ENCODE results near the gene PHPT1. TPM values are rescaled to one million over a fixed set of nuclear protein-coding genes. Genes with fewer than 3 reads are reported as not detected.

PHPT1 gene
- total and polyA plus RNA-seq, 2 of the 13 experiments (the other 11 are each of a cell fraction or from before 2014, with no cell fraction given): 189 to 192 TPM

GRCh38 chr9:136867480-136867879, 18.3 kb downstream of the PHPT1 start (continued):
- TF ChIP-seq SKIL (CRISPR knock-in tag; IDR thresholded peaks at IDR 0.05; ENCODE audit: borderline replicate concordance) (no peak), ZNF460 (CRISPR knock-in tag; IDR thresholded peaks at IDR 0.05; ENCODE audit: borderline replicate concordance) (no peak), ZNF3 (CRISPR knock-in tag; IDR thresholded peaks at IDR 0.05) (no peak), ZSCAN20 (CRISPR knock-in tag; IDR thresholded peaks at IDR 0.05; ENCODE audit: borderline replicate concordance) (no peak), SIN3B (IDR thresholded peaks at IDR 0.05; ENCODE audit: low read length) (no peak), KDM6A (CRISPR knock-in tag; IDR thresholded peaks at IDR 0.05; ENCODE audit: low read depth) (no peak)

GRCh38 chr9:136867917-136868316, 18.7 kb downstream of the PHPT1 start:
- ChIA-PET POLR2A (interaction anchor here (1.1 kb wide), 1 partner anchor 14 kb away, joined by 3 read pairs; no protein-coding TSS in a partner anchor), CTCF (ENCODE audit: low intra/inter-chr PET ratio, low total read pairs) (no interaction called here)
- intact Hi-C loops (cut with micrococcal nuclease; ENCODE audit: unreplicated experiment): no loop called here
- peaks cover 6 to 14% of the 10 kb centered on the region in 2 experiments; a peak in 4 of 5 replicates for H3K36me3 ChIP-seq (replicated peaks in 1 of 2; ENCODE audit: control insufficient read depth in 1 of 2, insufficient read depth in 2 of 2, low read length in 2 of 2)
- no peak for DNase-seq (ENCODE audit: low spot score)
- no peak for FAIRE-seq
- BruUV-seq (replicated peaks): no TSS peak
- H3K9me3 ChIP-seq (ENCODE audit: low read length): peaks cover 9% of the 10 kb centered on the region
- 0 out of 2 replicates have a peak, but pooled peaks cover 7% of the 10 kb centered on the region for H4K20me1 ChIP-seq (ENCODE audit: insufficient read depth, low read length)
- no peaks in the 10 kb centered on the region for H3K27me3 ChIP-seq (ENCODE audit: control insufficient read depth in 1 of 2, insufficient read depth in 2 of 2, low read length in 2 of 2)
- peak; percentile 42; the same call in 1 of the 2 replicates for TF ChIP-seq ZBTB38 (CRISPR knock-in tag; IDR thresholded peaks at IDR 0.05)
- TF ChIP-seq ZNF841 (CRISPR knock-in tag; IDR thresholded peaks at IDR 0.05; ENCODE audit: borderline replicate concordance): no peak
- WGBS (ENCODE audit: low lambda C conversion rate): over 99% methylated on average over 18 of the region's 18 CpGs
- in situ Hi-C loops (cut with HindIII; ENCODE audit: extremely low pct_ligation_motif_present, low pct_unique_long_range_greater_than_20kb): no loop called here
- no peak overlapping the region for H3K27ac ChIP-seq (ENCODE audit: extremely low read length, insufficient read depth, low read length)
- ATAC-seq: no peak
- peaks cover 33% of the 10 kb centered on the region for H3K4me1 ChIP-seq (ENCODE audit: insufficient read depth, low read length)
- H3K79me2 ChIP-seq (ENCODE audit: insufficient read depth, low read length): peaks cover 20% of the 10 kb centered on the region
- H3K4me3 ChIP-seq (replicated peaks in 1 of 3; ENCODE audit: insufficient read depth in 1 of 3, low read depth in 2 of 3, low read length in 3 of 3): no peak overlapping the region
- no peak overlapping the region for H3K9ac ChIP-seq (ENCODE audit: insufficient read depth, low read depth, low read length)
- H2AFZ ChIP-seq (ENCODE audit: low read length): no peak overlapping the region
- H3K4me2 ChIP-seq (ENCODE audit: low read depth, low read length): no peak overlapping the region

Measured in HepG2 (cell line).